ENCODE results near the gene CEP43.

Gene CEP43

GRCh38 chr6:166969390-166970002, 29.7 kb upstream of the CEP43 start:
- DNase-seq, result peak; percentile 39

GRCh38 chr6:166970091-166970490, 29.1 kb upstream of the CEP43 start:
- DNase-seq, result no peak

DNA sequence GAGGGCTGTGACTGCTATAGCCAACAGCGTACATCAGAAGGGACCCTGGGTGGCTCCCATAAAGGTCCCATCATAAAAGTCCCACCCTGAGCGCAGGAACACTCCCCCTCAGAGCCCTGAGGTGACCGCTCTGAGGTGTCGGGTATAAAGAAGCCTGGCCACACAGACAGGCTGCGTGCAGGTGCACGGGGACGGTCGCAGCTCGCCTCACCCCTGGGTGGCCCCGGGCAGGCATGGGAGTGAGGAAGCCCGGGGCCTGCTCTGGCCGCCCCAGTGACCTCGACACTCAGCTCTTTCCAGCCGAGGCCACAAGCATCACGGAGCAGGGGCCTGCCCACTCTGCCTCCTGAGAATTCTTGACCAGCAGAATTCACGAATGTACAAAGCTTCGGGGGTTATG, 28.4 kb upstream of the CEP43 start:
- no peak for DNase-seq

GRCh38 chr6:166971271-166971670, 27.9 kb upstream of the CEP43 start:
- no peak for DNase-seq

DNA sequence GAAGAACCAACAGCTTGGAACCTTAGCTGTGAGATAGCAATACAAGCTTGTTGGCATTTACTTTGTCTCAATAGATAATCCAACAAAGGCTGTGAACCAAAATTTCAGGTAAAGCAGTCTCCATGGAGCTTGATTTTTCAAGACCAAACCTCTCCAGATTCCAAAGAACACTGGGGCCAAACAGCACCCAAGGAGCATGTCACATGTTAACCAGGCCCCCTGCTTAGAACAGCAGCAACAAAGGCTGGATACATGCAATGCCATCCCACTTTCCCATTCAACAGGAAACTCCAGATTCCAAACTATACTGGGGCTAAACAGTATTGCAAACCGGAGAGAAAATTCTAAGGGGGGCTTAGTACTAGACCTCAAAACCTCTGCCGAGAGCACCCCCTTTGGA, 27.1 kb upstream of the CEP43 start:
- DNase-seq, result no peak

GRCh38 chr6:166976636-166977035, 22.6 kb upstream of the CEP43 start:
- no peak for DNase-seq

DNA sequence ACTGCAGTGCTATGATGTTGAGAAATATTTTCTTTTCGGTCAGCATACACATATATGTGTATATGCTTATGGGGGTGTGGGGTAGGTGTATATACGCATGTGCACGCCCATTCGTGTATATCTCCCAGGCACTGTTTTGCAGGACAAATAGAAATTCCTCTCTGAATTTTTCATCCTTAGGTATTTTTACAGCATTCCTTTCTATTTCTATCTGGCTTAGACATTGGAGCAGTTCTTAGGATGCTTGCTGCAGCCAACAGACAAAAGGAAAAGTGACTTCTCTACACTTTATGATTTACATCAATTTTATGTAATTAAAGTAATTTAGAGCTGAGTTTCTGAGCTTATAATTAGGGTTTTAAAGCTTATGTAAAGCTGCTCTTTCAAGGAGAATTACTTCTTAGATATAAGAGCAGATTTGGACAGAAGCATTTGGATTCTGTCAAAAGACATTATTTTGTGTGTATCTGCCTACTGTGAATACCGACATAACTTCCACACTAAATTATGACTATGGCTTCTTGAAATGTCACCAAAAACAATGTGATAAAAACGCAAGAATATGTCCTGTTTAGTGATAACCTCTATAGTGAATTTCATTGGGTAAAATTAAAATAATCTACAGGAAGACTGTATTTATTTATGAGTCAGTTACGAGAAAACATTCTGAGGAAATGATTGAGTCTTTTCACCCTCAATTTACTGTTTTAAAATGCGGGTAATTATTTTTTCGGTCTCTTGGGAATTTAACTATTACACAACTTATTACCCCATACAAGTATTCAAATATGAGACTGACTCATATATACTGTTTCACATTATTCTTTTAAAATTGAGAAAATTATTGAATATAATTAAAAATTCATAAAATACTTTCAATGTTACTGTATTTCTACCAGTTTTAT, 21.3 kb upstream of the CEP43 start:
- no peak for DNase-seq

GRCh38 chr6:166980738-166981137, 18.5 kb upstream of the CEP43 start:
- no peak for DNase-seq

DNA sequence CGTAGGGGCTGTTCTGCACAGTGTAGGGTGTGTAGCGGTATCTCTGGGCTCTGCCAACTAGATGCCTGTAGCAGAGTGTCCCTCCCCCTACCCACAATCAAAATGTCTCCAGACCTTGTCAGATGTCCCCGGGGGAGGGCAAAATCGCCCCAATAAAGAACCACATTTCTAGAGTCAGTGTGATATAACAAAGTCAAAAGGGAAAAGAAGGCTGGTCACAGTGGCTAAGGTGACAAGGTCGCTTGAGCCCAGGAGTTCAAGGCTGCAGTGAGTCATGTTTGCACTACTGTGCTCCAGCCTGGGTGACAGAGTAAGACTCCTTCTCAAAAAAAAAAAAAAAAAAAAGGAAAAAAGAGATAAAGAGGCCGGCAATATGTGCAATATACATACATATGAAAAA, 11.7 kb upstream of the CEP43 start:
- no peak for DNase-seq

DNA sequence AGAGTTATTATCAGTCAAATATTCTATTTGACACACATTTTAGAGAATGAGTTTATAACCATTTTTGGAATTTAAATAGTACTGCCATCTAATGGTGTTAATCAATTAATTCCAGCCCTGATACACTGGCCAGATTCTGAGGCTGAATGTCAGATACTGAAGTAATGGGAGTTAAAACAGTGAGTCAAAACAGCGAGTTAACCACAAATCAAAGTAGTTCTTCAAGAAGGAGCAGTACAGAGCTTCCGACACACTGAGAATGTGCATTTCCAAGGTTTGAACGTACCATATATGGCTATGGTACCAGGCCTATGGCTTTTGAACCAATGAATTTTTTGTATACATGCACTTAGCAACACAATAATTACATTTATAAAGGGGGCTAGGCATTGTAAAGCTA, 11.3 kb upstream of the CEP43 start:
- DNase-seq, result no peak

GRCh38 chr6:166988674-166989201, 10.5 kb upstream of the CEP43 start:
- DNase-seq, result no peak

GRCh38 chr6:166989427-166990032, 9.7 kb upstream of the CEP43 start:
- peak; percentile 69 for DNase-seq

DNA sequence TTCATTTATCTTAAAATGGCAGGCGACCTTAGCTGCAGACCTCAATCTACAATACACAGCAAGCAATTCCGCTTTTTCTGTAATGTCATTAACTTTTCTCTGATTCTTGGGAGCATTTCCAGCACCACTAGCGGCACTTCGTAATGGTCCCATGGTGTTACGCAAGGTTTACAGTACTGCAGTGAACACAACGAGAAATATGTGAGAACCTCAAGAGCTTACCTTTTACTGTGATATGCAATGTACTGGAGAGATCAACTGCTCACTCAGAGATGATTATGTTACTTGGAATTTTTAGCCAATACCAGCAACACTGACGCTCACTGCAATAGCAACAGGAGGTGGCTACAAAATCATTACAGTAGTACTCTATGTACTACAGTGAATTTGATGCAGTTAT, 2.8 kb upstream of the CEP43 start:
- DNase-seq, result no peak

GRCh38 chr6:166997348-166997747, 1.8 kb upstream of the CEP43 start:
- no peak for DNase-seq

DNA sequence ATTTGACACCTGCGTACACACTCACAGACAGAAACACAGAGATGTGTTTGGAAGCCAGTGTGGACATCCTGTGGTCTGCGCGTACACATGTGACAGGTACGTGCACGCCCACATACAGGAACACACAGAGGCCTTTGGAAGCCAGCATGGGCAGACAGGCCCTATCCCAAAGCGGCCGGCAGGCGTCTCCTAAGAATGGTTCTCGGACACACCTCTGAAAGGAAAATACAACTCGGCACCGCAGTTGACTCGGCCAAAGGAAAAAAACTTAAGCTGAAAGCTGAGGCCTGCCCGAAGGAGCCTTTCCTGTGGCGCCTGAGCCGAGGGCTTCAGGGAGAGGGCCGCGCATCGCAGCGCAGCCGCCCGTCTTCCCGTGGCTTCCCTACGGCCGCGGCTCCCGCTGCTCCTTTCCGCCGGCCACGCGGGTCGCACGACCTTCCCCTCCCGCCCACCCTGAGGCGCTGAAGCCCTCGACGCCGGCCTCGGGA, 1.4 kb upstream of the CEP43 start:
- peak; percentile 78 for DNase-seq

DNA sequence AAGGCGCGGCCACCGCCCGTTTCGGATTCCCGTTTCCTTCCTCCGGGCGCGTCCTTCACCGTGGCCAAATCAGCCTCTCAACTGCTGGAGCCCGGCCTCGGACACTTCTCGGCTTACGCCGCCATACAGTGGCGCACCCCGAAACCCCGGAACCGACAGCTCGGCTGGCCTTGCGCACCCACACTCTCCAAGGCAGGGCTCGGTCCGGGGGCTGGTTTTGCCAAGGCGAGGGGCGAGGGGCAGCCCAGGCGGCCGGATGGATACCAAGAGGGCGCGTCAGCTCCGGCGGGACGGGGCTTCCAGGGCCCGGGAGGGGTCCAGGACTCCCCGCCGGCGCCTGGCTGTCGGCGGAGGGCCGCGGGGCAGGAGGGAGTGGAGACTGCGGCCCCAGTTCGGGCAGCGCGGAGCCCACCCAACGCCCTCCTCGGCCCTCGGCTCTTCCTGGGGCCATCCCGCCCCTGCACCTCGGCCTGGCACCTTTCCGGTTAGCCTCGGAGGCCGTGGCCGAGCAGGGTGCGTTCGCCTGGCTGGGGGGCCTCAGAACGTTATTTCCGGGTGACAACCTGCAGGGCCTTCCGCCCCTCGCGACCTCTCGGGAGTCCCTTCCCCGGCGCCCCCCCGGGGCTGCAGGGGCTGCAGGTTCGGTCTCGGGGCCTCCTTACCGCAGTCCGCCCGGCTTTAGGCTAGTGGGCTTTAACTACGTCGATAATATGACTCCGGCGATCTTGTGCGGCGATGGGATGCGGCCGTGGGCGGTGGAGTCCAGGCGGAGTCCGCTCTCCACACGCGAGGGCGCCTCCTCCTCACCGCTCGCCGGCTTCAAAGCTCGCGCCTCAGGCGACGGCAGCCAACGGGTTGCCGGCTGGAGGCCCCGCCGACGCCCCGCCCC, 697 bp upstream of the CEP43 start:
- peak; percentile 23 for DNase-seq

GRCh38 chr6:166999884-167000253, 672 bp downstream of the CEP43 start:
- DNase-seq, result no peak

GRCh38 chr6:167000759-167001158, 1.6 kb downstream of the CEP43 start:
- DNase-seq, result no peak

GRCh38 chr6:167005350-167006159, 6.4 kb downstream of the CEP43 start:
- DNase-seq, result no peak

DNA sequence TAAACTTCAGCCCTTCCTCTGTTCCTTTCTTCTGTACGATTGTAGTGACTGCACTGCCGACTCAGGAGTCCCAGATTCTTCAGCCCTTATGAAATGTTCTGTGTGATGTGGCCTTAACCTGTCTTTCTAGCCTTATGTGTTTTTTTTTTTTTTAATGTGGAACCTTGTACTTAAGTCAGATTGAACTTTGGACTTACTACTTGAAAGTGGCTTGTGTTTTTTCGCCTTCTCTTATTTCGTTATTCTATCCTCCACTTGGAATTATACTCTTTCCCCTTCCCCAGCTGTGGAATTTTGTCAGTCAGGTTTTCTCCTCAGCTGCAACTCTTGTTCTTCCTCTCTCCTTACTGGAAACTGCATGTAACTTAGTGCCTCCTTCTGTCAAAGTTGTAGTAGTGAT, 8.8 kb downstream of the CEP43 start:
- no peak for DNase-seq

GRCh38 chr6:167013067-167013466, 13.9 kb downstream of the CEP43 start:
- no peak for DNase-seq

GRCh38 chr6:167013946-167014345, 14.7 kb downstream of the CEP43 start:
- no peak for DNase-seq
